D721Med (cell line): ENCODE measurements around the gene ANTXR1.

Experiments used
- DNase-seq: peaks from one replicate; pipeline ENCODE4 v3.0.0; 2011; ENCODE audit warnings: low spot score; ENCODE audit not compliant: insufficient read length
- FAIRE-seq: peaks from 2 replicates; lab custom pipeline; 2011; peaks lifted over from hg19 to GRCh38; lab: Jason Lieb, UNC
- TF ChIP-seq, protein P1 (sequence below): IDR thresholded peaks from 2 replicates; pipeline ENCODE4 v1.5.1; 2012; ENCODE audit warnings: mild to moderate bottlenecking, control low read depth; ENCODE audit not compliant: insufficient read depth; ENCODE audit errors: missing control alignments

ANTXR1 gene

GRCh38 chr2:68989035-68989434 lies 23.9 kb upstream of the ANTXR1 start:
- TF ChIP-seq, protein P1, sequence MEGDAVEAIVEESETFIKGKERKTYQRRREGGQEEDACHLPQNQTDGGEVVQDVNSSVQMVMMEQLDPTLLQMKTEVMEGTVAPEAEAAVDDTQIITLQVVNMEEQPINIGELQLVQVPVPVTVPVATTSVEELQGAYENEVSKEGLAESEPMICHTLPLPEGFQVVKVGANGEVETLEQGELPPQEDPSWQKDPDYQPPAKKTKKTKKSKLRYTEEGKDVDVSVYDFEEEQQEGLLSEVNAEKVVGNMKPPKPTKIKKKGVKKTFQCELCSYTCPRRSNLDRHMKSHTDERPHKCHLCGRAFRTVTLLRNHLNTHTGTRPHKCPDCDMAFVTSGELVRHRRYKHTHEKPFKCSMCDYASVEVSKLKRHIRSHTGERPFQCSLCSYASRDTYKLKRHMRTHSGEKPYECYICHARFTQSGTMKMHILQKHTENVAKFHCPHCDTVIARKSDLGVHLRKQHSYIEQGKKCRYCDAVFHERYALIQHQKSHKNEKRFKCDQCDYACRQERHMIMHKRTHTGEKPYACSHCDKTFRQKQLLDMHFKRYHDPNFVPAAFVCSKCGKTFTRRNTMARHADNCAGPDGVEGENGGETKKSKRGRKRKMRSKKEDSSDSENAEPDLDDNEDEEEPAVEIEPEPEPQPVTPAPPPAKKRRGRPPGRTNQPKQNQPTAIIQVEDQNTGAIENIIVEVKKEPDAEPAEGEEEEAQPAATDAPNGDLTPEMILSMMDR, result no peak
- FAIRE-seq (no peak), DNase-seq (no peak)

GRCh38 chr2:68992341-68992740 lies 20.6 kb upstream of the ANTXR1 start:
- TF ChIP-seq, protein P1, result no peak
- no peak for DNase-seq
- FAIRE-seq, result no peak

- TF ChIP-seq, protein P1, result no peak
- DNase-seq (no peak), FAIRE-seq (no peak)
These were observed 20.0 kb upstream of the ANTXR1 start for GRCh38 chr2:68992933-68993332.

DNA sequence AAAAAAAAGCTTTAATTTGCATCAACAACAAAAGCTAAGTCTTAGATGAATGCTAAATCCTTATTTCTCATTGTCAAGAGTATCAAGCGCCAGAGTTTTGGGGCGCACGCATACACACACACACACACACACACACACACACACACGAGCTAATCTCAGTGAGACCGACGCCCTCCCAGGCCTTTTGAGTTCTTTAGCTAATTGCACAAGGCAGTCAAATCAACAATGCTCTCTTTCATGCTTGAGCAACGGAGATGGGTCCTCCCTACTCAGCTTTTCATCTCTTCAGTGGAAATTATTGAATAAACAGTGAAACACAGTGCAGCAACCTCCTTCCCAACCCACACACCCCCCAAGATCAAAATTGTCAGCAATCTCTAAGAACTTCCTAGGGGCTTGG lies 19.3 kb upstream of the ANTXR1 start:
- no peak for DNase-seq
- TF ChIP-seq, protein P1, result no peak
- FAIRE-seq, result no peak

- no peak for DNase-seq
- no peak for FAIRE-seq
- TF ChIP-seq, protein P1, result no peak
These were observed 18.1 kb upstream of the ANTXR1 start for GRCh38 chr2:68994864-68995263.

DNA sequence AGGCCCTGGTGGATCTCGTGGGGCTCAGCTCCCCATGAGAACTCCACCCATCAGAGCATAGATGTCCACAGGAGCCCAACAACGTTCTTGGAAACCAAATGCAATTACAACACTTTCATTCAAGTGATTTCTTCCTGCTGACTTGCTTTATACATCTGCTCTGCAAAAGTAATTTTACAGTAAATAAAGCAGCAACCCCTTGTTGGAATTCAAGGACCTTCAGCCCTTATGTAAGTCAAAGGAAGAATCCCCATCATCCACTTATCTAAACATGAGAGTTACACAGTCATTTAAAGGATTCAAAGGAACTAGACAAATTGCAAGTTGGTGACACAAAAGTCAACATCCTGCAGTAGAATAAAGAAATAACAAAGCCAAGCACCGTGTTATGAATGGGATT lies 17.1 kb upstream of the ANTXR1 start:
- FAIRE-seq (no peak), DNase-seq (no peak)
- TF ChIP-seq, protein P1, result no peak

DNA sequence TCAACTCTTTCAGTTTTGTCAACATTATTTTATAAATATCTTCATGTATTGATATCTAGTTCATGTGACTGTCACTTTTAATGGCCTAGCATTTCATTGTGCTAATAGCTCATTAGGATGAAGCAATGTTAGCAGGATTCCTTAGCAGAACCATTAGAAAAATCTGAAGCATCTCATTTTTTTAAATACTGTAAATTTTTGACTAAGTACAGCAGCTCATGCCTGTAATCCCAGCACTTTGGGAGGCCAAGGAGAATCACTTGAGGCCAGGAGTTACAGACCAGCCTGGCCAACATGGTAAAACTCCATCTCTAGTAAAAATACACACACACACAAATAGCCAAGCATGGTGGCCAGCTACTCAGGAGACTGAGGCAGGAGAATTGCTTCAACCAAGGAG lies 15.6 kb upstream of the ANTXR1 start:
- no peak for FAIRE-seq
- no peak for DNase-seq
- TF ChIP-seq, protein P1, result no peak
